Umbilical cord (tissue), 2 donors: ENCODE results near the gene GPAM. TPM values are rescaled to one million over a fixed set of nuclear protein-coding genes. Genes with fewer than 3 reads are reported as not detected.
"Not testable (repeated sequence)": the region's sequence is repeated elsewhere in the genome, so short reads cannot be mapped to it uniquely, and the experiment has no call there.

Source experiments
- DNase-seq: peaks from one replicate; pipeline ENCODE4 v3.0.0-alpha.2; 2015; ENCODE audit warnings: low spot score
- total RNA-seq: library from RNA; depleted of rRNA; stranded (reverse); fragments of >200 nt; gene quantifications from one replicate; pipeline ENCODE4 v1.2.3, GENCODE V29; 2014; ENCODE audit warnings: low replicate concordance; ENCODE audit not compliant: insufficient read depth

Gene GPAM, protein sequence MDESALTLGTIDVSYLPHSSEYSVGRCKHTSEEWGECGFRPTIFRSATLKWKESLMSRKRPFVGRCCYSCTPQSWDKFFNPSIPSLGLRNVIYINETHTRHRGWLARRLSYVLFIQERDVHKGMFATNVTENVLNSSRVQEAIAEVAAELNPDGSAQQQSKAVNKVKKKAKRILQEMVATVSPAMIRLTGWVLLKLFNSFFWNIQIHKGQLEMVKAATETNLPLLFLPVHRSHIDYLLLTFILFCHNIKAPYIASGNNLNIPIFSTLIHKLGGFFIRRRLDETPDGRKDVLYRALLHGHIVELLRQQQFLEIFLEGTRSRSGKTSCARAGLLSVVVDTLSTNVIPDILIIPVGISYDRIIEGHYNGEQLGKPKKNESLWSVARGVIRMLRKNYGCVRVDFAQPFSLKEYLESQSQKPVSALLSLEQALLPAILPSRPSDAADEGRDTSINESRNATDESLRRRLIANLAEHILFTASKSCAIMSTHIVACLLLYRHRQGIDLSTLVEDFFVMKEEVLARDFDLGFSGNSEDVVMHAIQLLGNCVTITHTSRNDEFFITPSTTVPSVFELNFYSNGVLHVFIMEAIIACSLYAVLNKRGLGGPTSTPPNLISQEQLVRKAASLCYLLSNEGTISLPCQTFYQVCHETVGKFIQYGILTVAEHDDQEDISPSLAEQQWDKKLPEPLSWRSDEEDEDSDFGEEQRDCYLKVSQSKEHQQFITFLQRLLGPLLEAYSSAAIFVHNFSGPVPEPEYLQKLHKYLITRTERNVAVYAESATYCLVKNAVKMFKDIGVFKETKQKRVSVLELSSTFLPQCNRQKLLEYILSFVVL
- 14.0 TPM for total RNA-seq

DNA sequence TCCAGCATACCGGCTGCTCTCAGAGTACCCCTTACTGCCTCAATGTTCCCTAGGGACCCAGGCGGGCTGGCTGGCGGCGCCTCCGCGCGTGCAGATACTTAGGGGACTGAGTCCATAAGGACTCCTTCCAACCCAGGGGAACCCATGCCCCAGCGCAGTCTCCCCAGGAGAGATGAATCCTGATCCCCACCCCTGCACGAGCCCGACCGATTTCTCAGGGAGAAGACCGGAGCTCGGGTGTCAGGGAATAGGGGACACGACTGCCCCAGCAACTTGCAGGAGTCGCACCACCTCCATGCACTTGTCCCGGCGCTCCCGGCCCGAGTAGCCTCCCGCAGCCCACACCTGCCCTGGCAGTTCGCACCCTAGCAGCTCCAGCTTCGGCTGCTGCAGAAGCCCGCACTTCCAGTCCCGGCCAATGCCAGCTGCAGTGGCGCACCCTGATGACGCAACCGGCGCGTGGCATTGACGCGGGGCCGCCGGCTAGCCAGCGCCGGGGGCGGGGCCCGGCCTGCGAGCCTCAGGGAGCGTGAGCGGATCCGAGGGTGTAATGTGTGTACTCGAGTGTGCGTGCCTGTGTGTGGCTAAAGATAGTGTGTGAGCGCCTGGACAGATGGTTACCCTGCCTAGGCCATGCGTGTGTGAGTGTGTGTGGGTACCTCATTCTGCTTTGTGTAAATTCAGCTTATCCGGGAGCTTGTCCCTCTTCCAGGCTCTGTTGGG is at the start of gene GPAM:
Gene GPAM (minus strand): TSS at position 437 of the 723 bp plus-strand sequence. CDS start 1,981 bp downstream, outside the sequence.
- peak; percentile 93 for DNase-seq

DNA sequence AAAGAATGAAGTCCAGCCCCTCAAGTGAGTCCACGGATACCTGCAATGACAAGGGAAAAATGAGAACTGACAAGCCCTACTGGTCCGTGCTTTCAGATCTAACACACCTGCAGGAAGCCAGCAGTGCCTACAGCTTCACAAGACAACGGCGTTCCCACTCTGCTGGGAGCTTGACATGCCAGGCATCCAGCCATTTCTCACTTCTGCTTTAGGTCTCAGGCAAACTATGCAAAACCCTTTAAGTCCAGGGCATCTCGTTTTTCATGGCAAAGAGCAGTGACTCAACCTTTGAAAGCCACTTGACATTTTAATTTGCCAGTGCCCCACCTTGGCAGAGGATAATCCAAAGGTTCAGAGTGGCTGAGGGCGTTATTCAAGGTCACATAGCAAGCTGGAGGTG is 49.1 kb upstream of the GPAM start:
- no peak for DNase-seq

DNA sequence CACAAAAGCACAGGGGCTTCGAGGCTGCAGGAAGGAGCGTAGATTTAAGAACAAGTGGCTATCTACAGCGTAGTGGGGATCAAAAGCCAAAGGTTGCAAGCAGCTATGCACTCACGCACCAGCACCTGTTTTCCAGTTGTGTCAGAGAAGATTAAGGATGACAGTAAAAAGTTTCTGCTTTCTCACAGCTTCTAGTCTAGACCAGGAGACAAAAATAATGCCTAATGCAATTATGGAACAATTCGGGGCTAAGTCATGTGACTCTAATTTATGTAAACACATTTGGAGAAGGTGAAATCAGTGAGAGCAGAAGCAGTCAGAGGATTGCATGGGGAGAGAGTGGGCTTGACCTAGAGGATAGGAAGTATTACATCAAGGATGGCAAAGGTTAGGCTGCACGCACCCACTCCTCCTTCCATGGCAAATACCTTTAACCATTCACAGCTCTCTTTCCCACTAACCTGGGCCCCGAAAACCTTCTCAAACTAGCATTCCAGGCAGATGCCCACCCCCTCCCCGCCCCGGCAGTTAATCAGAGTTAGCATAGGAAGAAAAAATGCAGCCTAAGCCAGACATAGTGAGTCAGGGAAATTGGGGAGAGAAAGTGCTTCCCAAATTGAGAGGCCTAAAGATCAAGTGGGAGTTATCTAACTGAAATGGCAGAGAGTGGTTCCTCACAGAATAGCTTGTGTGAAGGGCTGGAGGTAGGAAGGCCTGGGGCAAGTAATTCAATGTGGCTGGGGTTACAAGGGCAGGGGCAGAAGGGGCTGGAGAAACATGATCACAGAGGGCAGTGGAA is 48.2 kb upstream of the GPAM start:
- no peak for DNase-seq

DNA sequence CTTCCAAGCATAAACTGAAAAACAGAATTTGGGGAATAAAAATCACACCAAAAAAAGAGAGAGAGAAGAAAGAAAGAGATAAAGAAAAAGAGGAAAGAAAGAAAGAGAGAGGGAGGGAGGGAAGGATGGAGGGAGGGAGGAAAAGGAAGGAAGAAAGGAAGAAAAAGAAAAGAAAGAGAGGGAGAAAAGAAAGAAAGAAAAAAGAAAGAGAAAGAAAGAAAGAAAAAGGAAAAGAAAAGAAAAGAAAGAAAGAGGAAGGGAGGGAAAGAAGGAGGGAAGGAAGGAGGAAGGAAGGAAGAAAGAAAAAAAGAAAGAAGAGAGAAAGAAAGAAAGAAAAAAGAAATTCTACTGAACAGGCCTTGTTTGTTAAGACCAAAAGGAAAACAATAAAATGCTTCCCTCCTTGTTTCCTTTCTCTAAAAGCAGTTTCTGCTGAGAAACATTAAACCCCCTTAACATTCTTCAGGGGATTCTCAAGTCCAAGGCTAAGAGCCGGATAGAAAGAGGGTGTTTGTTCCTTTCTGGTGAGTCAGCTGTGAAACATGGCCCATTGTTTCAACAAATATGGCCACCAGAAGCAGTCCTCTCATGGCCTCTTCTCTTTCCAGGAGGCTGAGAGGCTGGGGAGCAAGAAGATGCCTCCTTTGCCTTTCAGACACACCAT is 46.9 kb upstream of the GPAM start:
- no peak for DNase-seq

DNA sequence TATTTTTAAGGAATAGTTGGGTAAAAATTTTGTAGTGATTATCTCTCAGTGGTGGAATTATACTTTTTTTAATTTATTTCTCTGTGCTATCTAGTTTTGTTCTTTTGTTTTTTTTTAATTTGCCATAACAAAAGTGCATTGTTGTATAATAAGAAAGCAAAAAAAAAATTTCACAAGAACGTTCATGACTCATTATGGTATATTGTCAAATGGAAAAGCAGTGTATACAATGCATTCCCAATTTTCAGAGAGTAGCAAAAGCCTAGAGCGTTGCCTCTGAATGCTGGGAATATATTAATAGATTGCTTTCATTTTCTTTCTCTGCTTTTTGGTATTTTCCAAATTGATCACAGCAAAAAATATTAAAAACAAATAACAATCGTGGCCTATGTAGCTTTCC is 46.3 kb upstream of the GPAM start:
- DNase-seq = no peak

DNA sequence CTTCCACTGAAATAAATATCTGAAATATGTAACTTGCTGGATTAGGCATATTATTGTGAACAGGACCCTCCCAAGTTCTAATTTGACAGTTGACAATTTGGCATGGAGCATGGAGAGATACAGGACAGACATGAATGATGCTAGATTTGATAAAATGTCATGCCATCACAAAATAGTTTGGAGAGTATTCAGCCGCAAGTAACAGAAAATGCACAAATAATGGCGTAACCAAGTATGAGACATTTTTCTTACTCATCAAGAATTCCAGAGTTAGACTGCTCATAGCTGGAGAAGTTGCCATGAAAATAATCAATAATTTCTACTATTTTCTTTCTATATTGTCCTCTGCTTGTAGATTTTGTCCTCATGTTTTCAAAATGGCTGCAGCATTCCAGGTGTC is 45.5 kb upstream of the GPAM start:
- DNase-seq = no peak

DNA sequence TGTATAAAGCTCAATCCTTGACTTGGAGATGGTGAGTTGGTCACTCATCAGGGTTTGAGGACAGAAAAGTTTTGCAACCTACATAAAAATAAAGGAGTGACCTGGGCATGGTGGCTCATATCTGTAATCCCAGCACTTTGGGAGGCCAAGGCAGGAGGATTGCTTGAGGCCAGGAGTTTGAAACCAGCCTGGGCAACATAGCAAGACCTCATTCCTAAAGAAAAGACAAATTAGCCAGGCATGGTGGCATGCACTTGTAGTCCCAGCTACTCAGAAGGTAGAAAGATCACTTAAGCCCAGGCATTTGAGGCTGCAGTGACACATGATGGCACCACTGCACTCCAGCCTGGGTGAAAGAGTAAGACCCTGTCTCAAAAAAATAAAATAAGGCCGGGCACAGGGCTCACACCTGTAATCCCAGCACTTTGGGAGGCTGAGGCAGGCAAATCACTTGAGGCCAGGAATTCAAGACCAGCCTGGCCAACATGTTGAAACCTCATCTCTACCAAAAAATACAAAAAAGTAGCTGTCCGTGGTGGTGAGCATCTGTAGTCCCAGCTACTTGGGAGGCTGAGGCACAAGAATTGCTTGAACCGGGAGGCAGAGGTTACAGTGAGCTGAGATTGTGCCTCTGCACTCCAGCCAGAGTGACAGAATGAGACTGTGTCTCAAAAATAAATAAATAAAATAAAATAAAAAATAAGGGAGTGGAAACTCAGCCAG is 45.0 kb upstream of the GPAM start:
- not testable (repeated sequence) for DNase-seq

DNA sequence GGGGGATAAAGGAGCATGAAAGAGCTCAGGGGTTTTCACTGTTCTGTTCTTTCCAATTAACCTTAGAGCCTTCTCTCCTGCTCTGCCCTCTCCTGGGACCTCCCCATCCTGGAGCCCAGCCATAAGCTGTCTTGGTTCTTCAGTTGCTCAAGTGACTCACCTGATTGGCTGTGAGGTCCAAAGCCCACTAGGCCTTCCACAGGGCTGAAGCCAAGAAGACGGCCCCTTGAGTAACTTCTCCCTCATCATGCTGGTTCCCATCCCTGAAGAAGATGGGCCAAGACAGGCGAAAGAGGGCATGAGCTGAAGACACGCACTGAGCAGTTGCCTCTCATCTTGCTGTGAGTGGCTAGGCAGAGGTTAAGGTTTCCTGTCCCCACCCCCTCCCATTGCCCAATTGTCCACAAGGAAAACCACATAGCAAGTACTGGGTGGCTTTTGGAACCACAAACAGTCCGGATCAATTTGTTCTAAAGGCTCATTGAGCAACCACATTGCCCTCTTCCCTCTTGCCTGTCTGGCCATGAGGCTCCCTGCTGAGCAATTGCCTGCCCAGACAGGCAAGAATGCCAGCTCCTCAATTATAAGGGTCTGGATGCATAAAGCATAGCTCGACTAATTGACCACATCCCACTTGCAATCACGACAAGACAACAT is 43.9 kb upstream of the GPAM start:
- DNase-seq = no peak

DNA sequence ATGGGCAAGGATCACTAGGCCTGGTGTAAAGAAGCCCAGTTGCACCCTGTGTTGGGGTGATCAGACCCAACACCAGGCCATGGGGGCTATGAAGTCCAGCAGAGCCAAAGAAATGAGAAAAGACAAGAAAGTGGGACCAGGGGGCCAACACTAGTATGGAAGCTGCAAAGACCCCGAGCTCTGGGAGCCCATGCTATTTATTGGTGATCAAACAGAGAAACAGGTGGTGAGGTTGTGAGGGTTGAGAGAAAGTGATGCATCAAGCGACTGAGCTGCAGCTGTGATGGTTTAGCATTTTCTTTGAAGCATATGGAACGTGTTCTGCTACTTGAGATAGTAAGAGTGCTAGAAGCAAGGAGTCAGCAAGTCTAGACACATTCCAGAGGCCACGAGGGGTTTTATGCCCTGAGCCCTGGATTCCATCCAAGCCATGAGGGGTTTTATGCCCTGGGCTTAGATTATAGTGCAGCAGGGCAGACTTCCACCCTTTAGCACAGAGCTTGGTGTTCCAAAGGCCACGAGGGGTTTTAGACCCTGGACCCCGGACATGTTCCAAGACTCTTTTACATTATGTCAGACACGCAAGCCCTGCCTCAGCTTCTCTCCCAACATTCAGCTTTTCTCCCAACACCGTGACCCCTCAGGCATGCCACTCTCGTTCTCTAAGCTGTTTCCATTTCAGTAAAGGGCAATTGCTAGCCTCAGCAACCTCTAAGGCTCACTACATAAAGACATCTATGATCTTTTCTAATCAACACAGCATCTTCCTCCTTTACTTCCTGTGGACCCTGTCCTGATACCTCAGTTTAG is 43.1 kb upstream of the GPAM start:
- no peak for DNase-seq

DNA sequence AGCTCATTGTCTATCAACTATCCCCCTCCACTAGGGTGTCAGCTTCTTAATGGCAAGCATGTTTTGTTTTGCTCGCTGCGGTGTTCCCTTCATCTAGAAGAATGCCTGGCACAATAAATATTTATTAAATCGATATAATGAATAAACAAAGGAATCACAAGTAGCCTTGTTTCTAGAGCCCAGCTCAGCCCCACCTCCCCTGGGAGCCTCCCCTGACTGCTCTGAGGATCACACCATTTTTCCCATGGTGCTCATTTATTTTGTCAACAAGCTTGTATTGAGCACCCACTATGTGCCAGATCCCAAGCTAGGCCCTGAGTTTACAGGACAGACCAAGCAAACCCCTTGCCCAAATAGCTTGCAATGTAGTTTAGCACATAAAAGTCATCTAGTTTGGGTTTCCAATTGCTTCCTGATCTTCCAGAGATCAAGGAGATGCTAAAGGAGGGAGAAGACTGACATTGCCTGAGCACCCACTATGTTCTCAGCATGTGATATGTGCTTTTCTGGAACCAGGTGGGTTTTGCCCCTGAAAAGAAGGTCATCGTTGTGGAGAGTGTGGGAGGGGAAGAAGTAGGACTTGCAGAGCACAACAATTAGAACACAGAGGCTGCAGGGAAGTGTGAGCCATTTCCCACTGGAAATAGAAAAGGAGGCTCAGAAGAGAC is 42.3 kb upstream of the GPAM start:
- DNase-seq = no peak

DNA sequence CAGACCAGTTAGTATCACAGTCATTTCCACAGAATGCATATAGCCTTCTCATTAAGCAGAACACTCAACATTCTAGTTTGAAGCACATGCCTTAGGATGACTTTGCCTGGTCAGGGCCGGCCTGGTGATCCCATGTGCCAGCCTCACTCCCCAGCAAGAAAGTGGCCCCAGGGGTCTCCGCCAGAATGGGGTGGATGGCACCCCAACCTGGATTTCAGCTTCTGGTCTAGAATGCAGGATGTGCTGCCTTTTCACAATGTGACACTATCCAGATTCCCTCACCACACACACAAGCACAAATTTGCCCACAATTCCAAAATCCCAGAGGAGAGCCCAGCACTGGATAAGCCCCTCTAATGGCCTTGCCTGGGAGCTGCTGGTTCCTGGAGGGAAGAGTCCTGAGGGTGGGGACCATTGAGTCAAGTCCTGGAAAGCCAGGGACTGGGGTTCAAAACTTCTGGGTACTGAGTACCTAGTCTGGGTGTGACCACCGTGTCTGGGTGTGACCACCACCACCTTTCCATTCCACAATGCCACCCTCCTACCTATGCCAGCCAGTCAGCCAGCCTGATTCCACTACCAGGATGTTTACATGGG is 41.5 kb upstream of the GPAM start:
- no peak for DNase-seq

DNA sequence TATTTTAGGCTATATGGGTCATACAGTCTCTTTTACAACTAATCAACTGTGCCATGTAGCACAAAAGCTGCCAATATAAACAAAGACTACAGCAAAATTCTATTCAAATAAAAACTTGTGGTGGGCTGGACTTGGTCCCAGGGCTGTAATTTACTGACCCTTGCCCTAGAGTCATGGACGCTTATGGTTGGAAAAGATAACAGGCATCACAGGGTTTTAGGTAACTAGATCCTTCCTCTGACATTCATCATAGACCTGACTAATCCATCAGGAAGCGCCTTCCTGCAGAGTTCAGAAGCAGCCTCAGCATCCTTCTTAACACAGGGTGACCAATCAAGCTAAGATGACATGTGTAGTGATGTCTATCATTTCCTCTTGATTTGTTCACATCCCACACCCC is 40.2 kb upstream of the GPAM start:
- no peak for DNase-seq

DNA sequence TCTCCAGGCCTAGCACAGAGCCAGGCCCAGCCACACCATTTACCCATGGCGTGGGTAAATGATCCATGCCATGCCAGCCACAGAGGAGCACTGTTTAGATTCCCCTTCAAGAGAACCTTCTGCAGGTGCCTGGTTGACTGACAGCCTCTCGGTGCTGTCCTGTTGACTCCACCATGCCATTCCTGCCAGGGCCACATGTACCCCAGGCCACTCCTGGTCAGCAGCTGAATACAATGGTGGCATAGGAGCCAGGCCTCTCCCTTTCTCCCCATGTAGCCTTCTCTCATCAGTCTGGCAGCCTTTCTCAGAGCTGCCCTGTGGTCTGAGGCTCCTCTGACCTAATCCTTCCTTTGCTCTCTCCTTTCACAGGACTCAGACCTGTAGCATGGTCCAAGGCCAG is 39.2 kb upstream of the GPAM start:
- DNase-seq = no peak

DNA sequence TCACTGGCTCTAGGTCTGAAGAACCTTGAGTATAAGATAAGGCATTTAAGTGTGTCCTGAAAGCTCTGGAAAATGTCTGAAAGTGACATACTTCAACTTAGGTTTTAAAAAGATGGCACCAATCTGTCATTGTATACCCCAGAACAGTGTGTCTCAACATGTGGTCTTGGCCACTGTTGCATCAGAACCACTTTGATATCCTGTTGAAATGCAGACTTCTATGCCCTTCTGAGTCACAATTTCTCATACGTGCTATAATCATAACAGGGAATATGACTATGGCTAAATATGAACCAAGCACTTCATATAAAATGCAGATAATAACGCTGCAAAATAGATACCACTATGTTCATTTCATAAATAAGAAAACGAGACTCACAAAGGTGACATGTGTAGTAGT is 38.0 kb upstream of the GPAM start:
- DNase-seq = no peak

DNA sequence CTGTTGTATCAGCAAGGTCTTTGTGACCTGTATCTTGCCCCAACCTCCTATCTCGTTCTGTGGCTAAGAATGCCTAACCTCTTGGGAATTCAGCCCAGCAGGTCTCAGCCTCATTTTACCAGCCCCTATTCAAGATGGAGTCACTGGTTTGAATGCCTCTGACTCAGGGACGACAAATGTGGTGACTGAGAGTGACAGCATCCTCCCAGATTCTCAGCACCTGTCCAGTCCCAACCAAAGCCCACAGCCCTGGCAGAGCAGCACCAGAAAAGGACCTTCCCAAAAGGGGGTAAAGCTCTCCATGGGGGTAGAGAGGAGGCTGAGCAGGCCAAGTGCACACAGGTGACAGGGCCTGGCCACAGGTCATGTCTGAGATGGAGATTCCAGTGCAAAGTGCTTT is 35.4 kb upstream of the GPAM start:
- DNase-seq = no peak

DNA sequence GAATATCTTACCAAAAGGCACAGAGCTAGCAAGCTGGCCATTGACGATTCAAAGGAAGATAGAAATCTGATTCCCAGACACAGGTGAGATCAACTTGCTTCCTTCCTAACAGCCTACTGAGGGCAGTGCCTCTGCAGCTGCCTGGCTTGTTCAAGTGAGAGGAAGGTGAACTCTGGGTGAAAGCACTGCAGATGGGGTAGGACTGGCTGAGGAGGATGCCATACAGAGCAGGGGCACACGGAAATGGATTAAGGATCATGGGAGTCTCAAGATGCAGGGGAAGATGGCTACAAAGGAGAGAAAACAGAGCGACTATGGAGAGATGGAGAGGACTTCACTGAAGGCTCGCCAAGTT is 34.4 kb upstream of the GPAM start:
- no peak for DNase-seq

DNA sequence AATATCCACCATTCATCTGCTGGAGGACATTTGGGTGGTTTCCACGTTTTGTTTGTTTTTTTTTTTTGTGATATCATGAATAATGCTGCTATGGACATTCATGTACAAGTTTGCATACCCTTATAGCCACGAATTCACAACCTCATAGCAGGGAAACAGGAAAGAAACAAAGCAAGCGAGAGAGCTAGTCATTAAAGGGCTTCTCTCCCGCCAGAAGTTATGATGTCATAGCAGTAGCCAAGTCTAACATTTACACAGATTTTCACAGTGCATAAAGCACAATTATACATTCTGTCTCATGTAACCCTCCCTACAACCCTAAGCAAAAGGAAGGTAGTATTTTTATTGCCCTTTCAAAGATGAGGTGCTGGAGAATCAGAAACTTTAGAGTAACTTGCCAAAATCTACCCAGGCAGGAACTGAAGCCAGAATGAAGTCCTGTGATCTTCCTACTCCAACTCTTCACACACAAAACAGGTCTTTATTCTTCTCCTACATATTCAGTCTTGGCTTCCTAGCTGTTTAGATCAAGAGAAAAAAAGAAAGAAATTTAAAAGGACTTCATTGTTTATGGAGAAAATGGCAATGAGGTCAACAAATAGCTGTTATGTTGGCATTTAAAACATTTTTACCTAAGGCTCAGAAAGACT is 33.9 kb upstream of the GPAM start:
- DNase-seq = no peak
